HAP-1 (cell line): ENCODE results near the gene SORD.
"Not testable (repeated sequence)": the region's sequence is repeated elsewhere in the genome, so short reads cannot be mapped to it uniquely, and the experiment has no call there.

Experiments
- DNase-seq, 2 experiments: peaks; one replicate each; pipeline ENCODE4 v3.0.0-alpha.2; 2016 to 2020; ENCODE audit warnings: low spot score in 2 of 2
- H3K27me3 ChIP-seq: fragments of 250-450 bp; sonication (Bioruptor Pico); 2 replicates; pipeline ENCODE4 v1.5.1; 2020; ENCODE audit warnings: low read depth, mild to moderate bottlenecking, moderate library complexity
- H3K36me3 ChIP-seq: fragments of 250-450 bp; sonication (Bioruptor Pico); replicated peaks from 2 replicates; pipeline ENCODE4 v1.5.1; 2020; ENCODE audit warnings: mild to moderate bottlenecking
- H3K4me1 ChIP-seq: fragments of 250-450 bp; sonication (Bioruptor Pico); 2 replicates; pipeline ENCODE4 v1.5.1; 2020; ENCODE audit warnings: mild to moderate bottlenecking
- H3K4me3 ChIP-seq: fragments of 250-450 bp; sonication (Bioruptor Pico); 2 replicates; pipeline ENCODE4 v1.5.1; 2020; ENCODE audit warnings: mild to moderate bottlenecking, moderate library complexity
- H3K9me3 ChIP-seq: fragments of 250-450 bp; sonication (Bioruptor Pico); 2 replicates; pipeline ENCODE4 v1.5.1; 2020; ENCODE audit warnings: mild to moderate bottlenecking, moderate library complexity
- in situ Hi-C: fragments of 300-500 bp; cut with MboI; formaldehyde crosslinking; loops from 3 replicates; pipeline ENCODE4 v1.14.3; 2020; ENCODE audit warnings: low sequenced_read_pairs, inconsistent platforms, mixed read lengths

SORD gene

GRCh38 chr15:45022871-45023658 lies at the start of gene SORD:
Gene SORD (plus strand): TSS chr15:45023195. CDS start chr15:45023284, 89 bp downstream.
- H3K4me3 ChIP-seq = peak within 1 kb of the TSS; percentile 79
- in situ Hi-C loops = no loop called here
- peaks cover 8% of the 10 kb centered on the region for H3K36me3 ChIP-seq
- peaks cover 11% of the 10 kb centered on the region for H3K4me1 ChIP-seq
- DNase-seq = peak; percentile 87 to 97
- H3K27me3 ChIP-seq = 0 out of 2 replicates have a peak, but pooled peaks cover 6% of the 10 kb centered on the region
- H3K9me3 ChIP-seq = no peaks in the 10 kb centered on the region; the same call in 1 of the 2 replicates

DNA sequence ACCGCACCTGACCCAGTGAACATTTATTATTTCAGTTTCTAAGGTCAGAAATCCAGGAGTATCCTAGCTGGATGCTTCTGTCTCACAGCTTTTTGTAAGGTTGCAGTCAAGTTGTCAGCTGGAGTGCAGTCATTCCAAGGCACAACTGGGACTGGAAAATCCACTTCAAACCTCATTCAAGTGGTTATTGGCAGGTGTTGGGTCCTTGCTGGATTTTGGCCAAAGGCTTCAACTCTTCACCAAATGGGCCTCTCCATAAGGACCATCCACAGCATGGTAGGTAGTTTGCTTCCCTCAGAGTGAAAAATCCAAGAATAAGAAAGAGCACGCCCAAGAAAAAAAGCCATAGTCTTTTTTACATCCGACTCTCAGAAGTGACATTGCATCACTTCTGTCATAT lies 46.8 kb upstream of the SORD start:
- H3K36me3 ChIP-seq, in situ Hi-C loops, DNase-seq, H3K9me3 ChIP-seq, H3K4me3 ChIP-seq, H3K4me1 ChIP-seq, H3K27me3 ChIP-seq: not testable (repeated sequence)

DNA sequence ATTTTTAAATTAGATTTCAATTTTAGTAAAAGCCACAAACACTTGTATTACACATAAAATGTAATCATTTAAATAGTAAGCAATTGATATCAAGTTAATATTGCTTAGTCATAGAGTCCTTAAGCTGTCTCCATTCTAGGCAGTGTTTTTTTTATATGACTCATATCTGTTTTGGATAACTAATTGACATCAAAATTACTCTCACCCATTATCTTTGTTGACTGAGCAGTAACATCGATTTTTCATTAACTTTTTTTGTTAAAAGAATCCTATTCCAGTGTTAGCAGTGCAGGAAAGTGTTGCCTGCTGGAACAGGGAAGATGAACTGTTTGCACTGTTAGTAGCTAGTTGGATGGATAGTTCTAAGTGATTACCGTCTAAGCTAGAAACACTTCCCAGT lies 45.2 kb upstream of the SORD start:
- H3K36me3 ChIP-seq, H3K4me3 ChIP-seq, H3K4me1 ChIP-seq, in situ Hi-C loops, H3K9me3 ChIP-seq, H3K27me3 ChIP-seq, DNase-seq: not testable (repeated sequence)

- H3K36me3 ChIP-seq, in situ Hi-C loops, H3K4me1 ChIP-seq, H3K4me3 ChIP-seq, H3K27me3 ChIP-seq, H3K9me3 ChIP-seq, DNase-seq: not testable (repeated sequence)
Observed at GRCh38 chr15:44979617-44980339, 43.2 kb upstream of the SORD start.

DNA sequence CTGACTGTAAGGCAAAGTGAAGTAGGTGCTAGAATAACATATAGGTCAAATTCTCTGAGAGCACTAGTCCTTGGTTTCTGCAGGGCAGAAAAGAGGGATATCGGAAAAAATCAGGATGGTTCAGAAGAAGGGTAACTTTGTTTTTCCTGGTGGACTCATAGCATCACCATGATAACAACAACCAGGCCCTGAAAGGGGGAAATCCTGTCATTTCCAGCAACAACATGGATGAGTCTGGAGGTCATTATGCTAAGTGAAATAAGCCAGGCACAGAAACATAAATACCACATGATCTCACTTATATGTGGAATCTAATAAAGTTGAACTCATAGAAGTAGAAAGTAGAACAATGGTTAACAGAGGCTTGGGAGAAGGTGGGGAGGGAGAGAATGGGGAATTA lies 38.9 kb upstream of the SORD start:
- H3K4me1 ChIP-seq, H3K9me3 ChIP-seq, H3K36me3 ChIP-seq, H3K27me3 ChIP-seq, H3K4me3 ChIP-seq, in situ Hi-C loops, DNase-seq: not testable (repeated sequence)

DNA sequence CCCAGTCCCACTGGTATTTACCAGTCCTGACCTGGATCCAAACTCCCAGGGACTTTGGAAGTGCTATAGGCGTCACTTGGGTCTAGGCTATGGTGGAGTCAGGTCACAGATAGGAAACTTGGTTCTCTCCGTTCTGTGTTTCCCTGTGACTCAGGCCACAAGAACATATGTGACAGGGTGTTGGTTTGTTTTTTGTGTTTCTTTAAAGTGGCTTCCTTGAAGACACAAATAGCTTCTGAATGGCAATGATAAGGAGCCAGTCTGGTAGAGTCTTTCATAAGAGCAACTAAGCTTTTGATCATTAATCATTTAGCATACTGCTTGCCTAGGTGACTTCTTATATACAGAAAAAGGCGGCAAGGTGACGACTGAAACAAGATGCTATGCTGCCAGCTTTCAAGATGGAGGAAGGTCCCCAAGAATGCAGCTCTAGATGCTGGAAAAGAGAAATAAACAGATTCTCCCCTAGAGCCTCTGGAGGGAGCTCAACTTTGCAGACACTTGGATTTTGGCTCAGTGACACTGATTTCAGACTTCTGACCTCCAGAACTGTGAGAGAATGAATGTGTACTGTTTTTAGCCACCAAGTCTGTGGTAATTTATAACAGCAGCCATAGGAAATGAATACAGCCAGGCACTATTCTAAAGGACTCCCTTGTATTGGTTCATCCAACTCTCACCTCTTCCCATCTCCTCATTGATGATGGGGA lies 36.5 kb upstream of the SORD start:
- H3K27me3 ChIP-seq, H3K9me3 ChIP-seq, H3K4me1 ChIP-seq, in situ Hi-C loops, H3K4me3 ChIP-seq, DNase-seq, H3K36me3 ChIP-seq: not testable (repeated sequence)

DNA sequence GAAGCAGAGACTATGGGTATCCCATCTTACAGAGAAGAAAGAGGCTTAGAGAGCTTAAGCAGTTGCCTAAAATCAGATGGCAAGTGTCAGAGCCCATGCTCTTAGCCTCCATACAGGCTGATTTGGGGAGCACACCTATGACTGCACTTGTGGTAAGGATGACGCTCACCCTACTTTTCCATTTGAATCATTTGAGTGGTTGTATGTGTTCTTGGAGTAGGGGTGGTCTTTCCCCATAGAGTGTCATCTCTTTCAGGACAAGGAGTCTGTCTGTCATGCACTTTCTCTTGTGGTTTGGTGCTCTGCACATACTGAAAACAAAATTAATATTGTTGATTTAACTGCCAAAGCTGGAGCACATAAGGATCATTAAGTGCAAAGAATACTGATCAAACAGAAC lies 35.3 kb upstream of the SORD start:
- in situ Hi-C loops, H3K36me3 ChIP-seq, H3K4me3 ChIP-seq, H3K27me3 ChIP-seq, H3K4me1 ChIP-seq, H3K9me3 ChIP-seq, DNase-seq: not testable (repeated sequence)

- H3K9me3 ChIP-seq, H3K36me3 ChIP-seq, H3K4me3 ChIP-seq, in situ Hi-C loops, DNase-seq, H3K27me3 ChIP-seq, H3K4me1 ChIP-seq: not testable (repeated sequence)
Observed at GRCh38 chr15:44988184-44988869, 34.7 kb upstream of the SORD start.

- H3K9me3 ChIP-seq, H3K36me3 ChIP-seq, DNase-seq, H3K27me3 ChIP-seq, H3K4me3 ChIP-seq, in situ Hi-C loops, H3K4me1 ChIP-seq: not testable (repeated sequence)
Observed at GRCh38 chr15:44988870-44989219, 34.1 kb upstream of the SORD start.

DNA sequence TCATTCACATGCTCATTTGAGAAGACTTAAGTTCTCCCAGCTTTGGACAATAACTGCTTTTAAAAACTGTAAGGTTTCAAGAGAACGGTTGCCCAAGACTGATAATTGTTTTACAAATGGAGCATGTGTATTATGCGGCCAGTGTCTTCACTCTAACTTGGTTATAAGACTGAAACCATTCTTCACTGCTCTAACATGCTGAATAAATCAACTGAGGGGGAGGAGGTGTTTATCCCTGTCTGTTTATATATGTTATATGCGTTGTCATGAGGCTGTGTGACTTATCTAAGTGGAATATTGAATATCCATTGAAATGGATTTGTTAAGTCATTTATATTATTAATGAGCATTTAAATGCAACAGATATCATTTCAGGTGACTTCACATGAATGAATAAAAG lies 25.4 kb upstream of the SORD start:
- H3K4me1 ChIP-seq = peaks cover 12% of the 10 kb centered on the region
- H3K9me3 ChIP-seq, in situ Hi-C loops, H3K4me3 ChIP-seq, H3K27me3 ChIP-seq, H3K36me3 ChIP-seq: not testable (repeated sequence)
- DNase-seq = peak; percentile 18 to 82

DNA sequence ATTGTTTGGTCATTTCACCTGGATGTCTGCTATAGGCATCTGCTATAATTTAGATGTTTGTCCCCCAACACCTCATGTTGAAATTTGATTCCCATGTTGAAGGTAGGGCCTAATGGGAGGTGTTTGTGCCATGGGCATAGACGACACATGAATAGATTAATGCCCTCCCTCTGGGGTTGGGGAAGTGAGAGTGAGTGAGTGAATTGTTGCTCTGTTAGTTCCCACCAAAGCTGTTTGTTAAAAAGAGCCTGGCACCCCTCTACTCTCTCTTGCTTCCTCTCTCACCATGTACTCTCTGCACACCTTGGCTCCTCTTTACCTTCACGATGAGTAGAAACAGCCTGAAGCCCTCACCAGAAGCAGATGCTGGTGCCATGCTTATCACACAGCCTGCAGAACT lies 23.9 kb upstream of the SORD start:
- no peak for DNase-seq
- H3K27me3 ChIP-seq = no peaks in the 10 kb centered on the region
- H3K36me3 ChIP-seq = no peaks in the 10 kb centered on the region
- in situ Hi-C loops = no loop called here
- no peak overlapping the region for H3K4me3 ChIP-seq
- H3K4me1 ChIP-seq = peaks cover 23% of the 10 kb centered on the region
- no peaks in the 10 kb centered on the region for H3K9me3 ChIP-seq

DNA sequence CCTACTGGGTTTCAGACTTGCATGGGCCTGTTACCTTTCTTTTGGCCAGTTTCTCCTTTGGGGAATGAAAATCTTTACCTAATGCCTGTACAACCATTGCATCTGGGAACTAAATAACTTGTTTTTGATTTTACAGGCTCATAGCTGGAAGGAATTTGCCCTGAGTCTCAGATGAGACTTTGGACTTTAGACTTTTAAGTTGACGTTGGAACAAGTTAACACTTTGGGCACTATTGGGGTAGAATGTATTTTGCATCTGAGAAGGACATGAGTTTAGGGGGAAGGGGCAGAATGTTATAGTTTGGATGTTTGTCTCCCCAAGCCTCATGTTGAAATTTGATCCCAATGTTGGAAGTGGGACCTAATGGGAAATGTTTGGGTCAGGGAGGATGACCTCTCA lies 21.8 kb upstream of the SORD start:
- H3K36me3 ChIP-seq, in situ Hi-C loops, H3K27me3 ChIP-seq, DNase-seq, H3K4me3 ChIP-seq, H3K9me3 ChIP-seq: not testable (repeated sequence)
- peaks cover 23% of the 10 kb centered on the region for H3K4me1 ChIP-seq

DNA sequence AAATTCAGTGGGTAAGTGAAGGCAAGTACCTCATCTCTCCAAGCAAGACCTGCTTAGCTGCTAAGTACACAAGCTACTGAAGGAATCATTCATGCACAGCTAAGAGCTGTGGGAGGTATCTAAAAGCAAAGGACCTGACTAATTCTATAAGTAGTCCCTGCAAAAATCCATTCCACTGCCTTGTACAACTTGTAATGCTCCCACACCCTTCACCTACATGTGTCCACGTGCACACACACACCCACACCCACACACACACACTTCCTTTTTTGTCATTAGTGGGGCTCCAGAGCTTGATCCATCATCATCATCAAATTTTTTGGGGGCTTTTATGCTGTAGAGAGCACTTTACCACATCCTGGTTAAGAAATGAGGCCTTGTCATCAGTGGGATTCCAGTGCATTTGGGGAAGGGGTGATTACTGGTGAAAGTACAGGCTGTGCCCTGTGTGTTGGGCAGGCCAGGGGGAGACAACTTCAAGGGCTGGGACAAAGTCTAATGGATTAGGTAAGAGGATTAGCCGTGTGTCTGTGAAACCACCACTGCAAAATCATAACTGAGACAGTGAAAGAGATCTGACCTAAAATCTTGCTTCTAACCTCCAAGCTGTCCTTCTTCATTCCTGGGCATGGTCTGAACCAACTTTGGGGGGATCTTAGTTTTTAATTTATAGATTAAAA lies 19.1 kb upstream of the SORD start:
- H3K36me3 ChIP-seq, H3K9me3 ChIP-seq, H3K4me3 ChIP-seq, H3K27me3 ChIP-seq, DNase-seq, in situ Hi-C loops: not testable (repeated sequence)
- H3K4me1 ChIP-seq = peaks cover 14% of the 10 kb centered on the region
